Colonic mucosa (tissue), 4 donors: Measurements from ENCODE around the gene SESN2. TPM values are rescaled to one million over a fixed set of nuclear protein-coding genes. Genes with fewer than 3 reads are reported as not detected.

Experiments used
- DNase-seq: peaks from one replicate; pipeline ENCODE4 v3.0.0-alpha.2; 2020
- H3K27ac ChIP-seq: fragments of 200-600 bp; one replicate; pipeline ENCODE4 v1.8.0; 2021
- H3K27me3 ChIP-seq: fragments of 200-600 bp; one replicate; pipeline ENCODE4 v1.8.0; 2021
- H3K36me3 ChIP-seq: fragments of 200-600 bp; one replicate; pipeline ENCODE4 v1.8.0; 2021
- H3K4me1 ChIP-seq: fragments of 200-600 bp; one replicate; pipeline ENCODE4 v1.8.0; 2021; ENCODE audit warnings: mild to moderate bottlenecking
- H3K4me3 ChIP-seq: fragments of 200-600 bp; one replicate; pipeline ENCODE4 v1.8.0; 2021
- H3K9ac ChIP-seq, 2 donors: one replicate each; pipeline ENCODE4 v1.7.0; 2013; ENCODE audit warnings: control low read depth in 2 of 2, low read depth in 2 of 2, low read length in 2 of 2
- H3K9me3 ChIP-seq: fragments of 200-600 bp; one replicate; pipeline ENCODE4 v1.8.0; 2021
- CTCF ChIP-seq: fragments of 200-600 bp; IDR thresholded peaks from one replicate; pipeline ENCODE4 v1.8.0; 2022; ENCODE audit warnings: antibody characterized with exemption, mild to moderate bottlenecking
- intact Hi-C: fragments of 100-400 bp; cut with DNase I; formaldehyde crosslinking; loops from one replicate; pipeline ENCODE4 v1.14.1; 2022
- total RNA-seq, 2 donors: library from RNA; stranded (reverse); fragmentation: NEBNext Ultra II Directional in 1 of 2; extraction: Animal tissue kit (Norgen Biotek cat#: 25700) in 1 of 2; gene quantifications; one replicate each; pipeline ENCODE4 v1.2.1, GENCODE V29; 2021
- donor health status: healthy.
- donor health status: DM: no; HTN: no; CAD: no.
- donor health status: DM: no; HTN: no; CAD: no.

SESN2 gene
- total RNA-seq, 2 donors from 2014 or later, result 34.0 to 34.6 TPM

DNA sequence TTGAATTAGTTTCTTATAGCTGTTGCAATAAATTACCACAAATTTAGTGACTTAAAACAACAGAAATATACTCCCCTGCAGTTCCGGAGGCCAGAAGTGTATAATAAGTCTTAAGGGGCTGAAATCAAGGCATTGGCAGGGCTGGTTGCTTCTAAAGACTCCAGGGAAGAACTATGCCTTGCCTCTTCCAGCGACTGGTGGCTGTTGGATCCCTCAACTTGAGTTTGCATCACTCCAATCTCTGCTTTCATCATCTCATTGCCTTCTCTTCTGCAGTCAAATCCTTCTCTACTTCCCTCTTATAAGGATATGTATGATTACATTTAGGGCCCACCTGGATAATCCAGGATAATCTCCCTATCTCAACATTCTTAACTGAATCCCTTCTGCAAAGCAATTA is 50.4 kb downstream of the SESN2 start:
- Histone ChIP-seq H3K27ac (no peak overlapping the region), H3K27me3 (no peaks in the 10 kb centered on the region), H3K4me1 (no peaks in the 10 kb centered on the region), H3K36me3 (no peaks in the 10 kb centered on the region), H3K9me3 (no peaks in the 10 kb centered on the region), H3K9ac (no peak overlapping the region), H3K4me3 (no peak overlapping the region)
- intact Hi-C loops, result no loop called here
- no peak for TF ChIP-seq CTCF
- no peak for DNase-seq

DNA sequence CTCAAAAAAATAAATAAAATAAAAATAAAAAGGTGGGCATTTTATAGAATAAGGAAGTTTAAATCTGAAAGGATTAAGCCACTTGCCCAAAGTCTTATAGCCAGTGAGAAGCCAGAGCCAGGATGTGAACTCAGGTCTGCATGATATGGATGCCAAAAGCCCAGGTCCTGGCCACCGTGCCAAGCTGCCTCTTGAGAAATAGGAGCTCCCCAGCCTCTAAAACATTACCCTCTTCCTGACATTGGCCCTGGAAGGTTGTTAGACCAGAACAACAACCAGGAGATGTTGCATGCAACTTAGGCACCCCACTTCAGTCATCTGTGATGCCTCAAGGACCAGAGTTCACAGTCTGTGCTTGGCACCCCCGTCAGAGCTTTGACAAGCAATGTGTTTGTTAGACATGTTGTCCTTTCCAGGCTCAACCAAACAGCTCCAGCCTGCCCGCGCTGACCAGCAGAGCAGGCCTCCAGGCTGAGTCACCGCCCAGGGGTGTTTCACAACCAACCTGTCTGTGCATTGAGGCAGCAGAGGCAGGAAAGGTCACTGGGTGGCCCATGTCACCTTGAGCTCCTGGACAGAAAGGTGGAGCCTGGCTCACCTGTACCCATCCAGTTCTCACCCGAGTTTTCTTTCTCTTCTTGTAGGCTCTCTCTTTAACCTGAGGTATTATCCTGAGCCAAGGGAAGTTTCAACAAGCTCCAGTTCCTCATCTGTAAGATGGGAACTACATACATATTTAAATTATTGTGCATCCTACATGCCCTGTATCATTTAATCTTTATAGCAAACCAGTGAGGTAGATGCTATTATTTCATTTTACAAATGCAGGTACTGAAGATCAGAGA is 54.6 kb downstream of the SESN2 start:
- H3K4me1 ChIP-seq, result no peaks in the 10 kb centered on the region
- no peak overlapping the region for H3K4me3 ChIP-seq
- H3K9ac ChIP-seq, result no peak overlapping the region
- H3K36me3 ChIP-seq, result no peaks in the 10 kb centered on the region
- peak; percentile 46 for DNase-seq
- intact Hi-C loops, result no loop called here
- no peak for TF ChIP-seq CTCF
- no peaks in the 10 kb centered on the region for H3K9me3 ChIP-seq
- no peak overlapping the region for H3K27ac ChIP-seq
- no peaks in the 10 kb centered on the region for H3K27me3 ChIP-seq

DNA sequence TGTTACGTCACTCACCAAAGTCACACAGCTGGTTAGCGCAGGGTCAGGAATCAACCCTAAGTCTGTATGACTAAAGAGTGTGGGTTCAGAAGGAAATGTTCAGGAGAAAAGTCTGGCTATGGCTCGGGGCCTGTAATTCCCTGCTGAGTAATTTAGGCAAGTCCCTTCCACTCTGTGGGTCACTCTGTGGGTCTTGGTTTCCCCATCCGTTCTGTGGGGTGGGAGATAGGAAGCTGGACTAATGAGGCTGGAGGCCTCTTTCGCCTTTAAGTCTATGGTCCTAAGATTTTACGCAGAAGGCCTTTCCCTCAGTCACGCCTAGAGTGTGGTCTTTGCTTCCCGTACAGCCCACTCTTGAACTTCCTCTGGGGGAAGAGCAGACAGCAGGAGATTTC is 55.2 kb downstream of the SESN2 start:
- H3K4me3 ChIP-seq, result no peak overlapping the region
- no peaks in the 10 kb centered on the region for H3K27me3 ChIP-seq
- no peak overlapping the region for H3K9ac ChIP-seq
- H3K9me3 ChIP-seq, result no peaks in the 10 kb centered on the region
- H3K36me3 ChIP-seq, result no peaks in the 10 kb centered on the region
- H3K4me1 ChIP-seq, result no peaks in the 10 kb centered on the region
- intact Hi-C loops, result no loop called here
- no peak for DNase-seq
- H3K27ac ChIP-seq, result no peak overlapping the region
- TF ChIP-seq CTCF, result no peak

DNA sequence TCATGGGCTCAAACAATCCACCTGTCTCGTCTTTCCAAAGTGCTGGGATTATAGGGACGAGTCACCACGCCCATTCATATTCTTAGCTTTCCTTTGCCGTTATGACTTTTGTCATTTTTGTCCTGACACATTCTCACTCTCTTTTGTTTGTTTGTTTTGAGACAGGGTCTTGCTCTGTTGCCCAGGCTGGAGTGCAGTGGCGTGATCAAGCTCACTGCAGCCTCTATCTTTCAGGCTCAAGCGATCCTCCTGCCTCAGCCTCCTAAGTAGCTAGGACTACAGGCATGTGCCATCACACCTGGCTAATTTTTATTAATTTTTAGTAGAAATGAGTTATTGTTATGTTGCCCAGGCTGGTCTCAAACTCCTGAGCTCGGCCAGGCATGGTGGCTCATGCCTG is 57.7 kb downstream of the SESN2 start:
- Histone ChIP-seq H3K9me3 (no peaks in the 10 kb centered on the region), H3K4me1 (no peaks in the 10 kb centered on the region), H3K36me3 (no peaks in the 10 kb centered on the region), H3K27me3 (no peaks in the 10 kb centered on the region), H3K4me3 (no peak overlapping the region), H3K27ac (no peak overlapping the region), H3K9ac (no peak overlapping the region)
- no peak for DNase-seq
- intact Hi-C loops, result no loop called here
- TF ChIP-seq CTCF, result no peak

DNA sequence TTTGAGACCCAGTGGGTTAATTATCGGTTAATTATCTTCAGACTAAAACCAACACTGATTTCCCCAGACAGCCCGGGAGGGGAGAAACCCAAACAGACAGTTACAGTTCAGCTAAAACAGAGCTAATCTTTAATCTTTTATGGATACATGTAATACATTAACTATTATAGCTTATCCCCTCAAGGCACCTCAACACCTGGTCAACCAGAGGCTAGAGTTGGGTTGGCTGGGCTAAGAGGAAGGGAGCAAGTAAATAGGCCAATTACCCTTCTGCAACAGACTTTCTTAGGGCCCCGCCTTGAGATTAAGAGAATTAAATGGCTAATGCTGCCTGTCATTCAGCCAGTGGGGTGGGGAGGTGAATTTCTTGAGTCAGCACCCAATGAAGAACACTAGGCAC is 62.9 kb downstream of the SESN2 start:
- intact Hi-C loops, result no loop called here
- TF ChIP-seq CTCF, result no peak
- no peak overlapping the region for H3K4me3 ChIP-seq
- peak overlapping the region; percentile 83 for H3K27ac ChIP-seq
- no peaks in the 10 kb centered on the region for H3K27me3 ChIP-seq
- no peaks in the 10 kb centered on the region for H3K36me3 ChIP-seq
- no peak overlapping the region for H3K9ac ChIP-seq
- DNase-seq, result peak; percentile 84
- no peaks in the 10 kb centered on the region for H3K9me3 ChIP-seq
- H3K4me1 ChIP-seq, result no peaks in the 10 kb centered on the region
